NB4 (cell line): ENCODE measurements around the gene SPEG.
"Not testable (repeated sequence)": the region's sequence is repeated elsewhere in the genome, so short reads cannot be mapped to it uniquely, and the experiment has no call there.

Experiments
- DNase-seq: peaks from one replicate; pipeline ENCODE4 v3.0.0; 2010; ENCODE audit warnings: low read depth
- H3K4me3 ChIP-seq: one replicate; pipeline ENCODE4 v1.5.1; 2011; ENCODE audit warnings: mild to moderate bottlenecking, low read depth, low read length, moderate library complexity
- CTCF ChIP-seq: IDR thresholded peaks from one replicate; pipeline ENCODE4 v1.5.1; 2012; ENCODE audit warnings: low read depth, low read length
- MYC ChIP-seq: IDR thresholded peaks from 2 replicates; pipeline ENCODE4 v1.6.1; 2011; ENCODE audit warnings: low read depth, low read length
- POLR2A ChIP-seq: IDR thresholded peaks from 2 replicates; pipeline ENCODE4 v1.6.1; 2011; ENCODE audit warnings: mild to moderate bottlenecking; ENCODE audit not compliant: insufficient read length; ENCODE audit errors: extremely low read depth
- TF ChIP-seq, protein P1 (sequence below): IDR thresholded peaks from 2 replicates; pipeline ENCODE4 v1.6.1; 2011; ENCODE audit warnings: low read depth, low read length

Gene SPEG

DNA sequence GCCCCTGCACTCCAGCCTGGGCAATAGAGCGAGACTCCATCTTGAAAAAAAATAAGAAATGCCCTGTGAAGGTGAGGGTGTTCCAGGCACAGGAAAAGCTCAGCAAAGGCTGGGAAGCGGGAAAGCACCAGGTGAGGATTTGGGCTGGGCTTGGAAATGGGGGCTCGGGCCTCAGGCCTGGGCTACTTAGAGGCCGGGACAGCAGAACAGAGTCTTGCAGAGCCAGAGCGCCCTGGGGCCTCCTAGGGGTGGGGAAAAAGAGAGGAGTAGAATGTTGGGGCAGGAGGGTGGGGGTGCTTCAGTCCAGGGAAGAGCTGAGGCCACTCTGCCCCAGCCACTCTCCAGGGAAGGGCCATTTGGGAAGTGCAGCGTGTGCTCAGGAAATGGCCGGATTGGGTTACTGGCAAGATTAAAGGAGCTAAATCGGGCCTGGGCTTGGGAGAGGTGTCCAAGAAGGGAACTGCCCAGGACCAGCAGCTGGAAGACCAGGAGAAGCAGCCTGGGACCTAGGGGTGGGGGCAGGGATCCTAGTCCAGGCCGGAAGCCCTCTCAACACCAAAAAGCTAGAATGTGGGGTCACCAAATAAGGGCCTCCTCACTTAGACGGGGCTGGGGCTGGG is 30.2 kb upstream of the SPEG start:
- no peak for TF ChIP-seq POLR2A
- TF ChIP-seq CTCF = no peak
- TF ChIP-seq, protein P1, sequence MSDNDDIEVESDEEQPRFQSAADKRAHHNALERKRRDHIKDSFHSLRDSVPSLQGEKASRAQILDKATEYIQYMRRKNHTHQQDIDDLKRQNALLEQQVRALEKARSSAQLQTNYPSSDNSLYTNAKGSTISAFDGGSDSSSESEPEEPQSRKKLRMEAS = no peak
- no peak for TF ChIP-seq MYC
- no peak overlapping the region for H3K4me3 ChIP-seq
- DNase-seq = no peak

- TF ChIP-seq MYC (no peak), POLR2A (no peak), CTCF (no peak)
- TF ChIP-seq, protein P1 = no peak
- H3K4me3 ChIP-seq = no peak overlapping the region
- DNase-seq = no peak
Observed at GRCh38 chr2:219404954-219405353, 29.7 kb upstream of the SPEG start.

GRCh38 chr2:219405451-219405850 is 29.2 kb upstream of the SPEG start:
- DNase-seq = no peak
- TF ChIP-seq CTCF (no peak), MYC (no peak), POLR2A (no peak)
- TF ChIP-seq, protein P1 = no peak
- H3K4me3 ChIP-seq = no peak overlapping the region

DNA sequence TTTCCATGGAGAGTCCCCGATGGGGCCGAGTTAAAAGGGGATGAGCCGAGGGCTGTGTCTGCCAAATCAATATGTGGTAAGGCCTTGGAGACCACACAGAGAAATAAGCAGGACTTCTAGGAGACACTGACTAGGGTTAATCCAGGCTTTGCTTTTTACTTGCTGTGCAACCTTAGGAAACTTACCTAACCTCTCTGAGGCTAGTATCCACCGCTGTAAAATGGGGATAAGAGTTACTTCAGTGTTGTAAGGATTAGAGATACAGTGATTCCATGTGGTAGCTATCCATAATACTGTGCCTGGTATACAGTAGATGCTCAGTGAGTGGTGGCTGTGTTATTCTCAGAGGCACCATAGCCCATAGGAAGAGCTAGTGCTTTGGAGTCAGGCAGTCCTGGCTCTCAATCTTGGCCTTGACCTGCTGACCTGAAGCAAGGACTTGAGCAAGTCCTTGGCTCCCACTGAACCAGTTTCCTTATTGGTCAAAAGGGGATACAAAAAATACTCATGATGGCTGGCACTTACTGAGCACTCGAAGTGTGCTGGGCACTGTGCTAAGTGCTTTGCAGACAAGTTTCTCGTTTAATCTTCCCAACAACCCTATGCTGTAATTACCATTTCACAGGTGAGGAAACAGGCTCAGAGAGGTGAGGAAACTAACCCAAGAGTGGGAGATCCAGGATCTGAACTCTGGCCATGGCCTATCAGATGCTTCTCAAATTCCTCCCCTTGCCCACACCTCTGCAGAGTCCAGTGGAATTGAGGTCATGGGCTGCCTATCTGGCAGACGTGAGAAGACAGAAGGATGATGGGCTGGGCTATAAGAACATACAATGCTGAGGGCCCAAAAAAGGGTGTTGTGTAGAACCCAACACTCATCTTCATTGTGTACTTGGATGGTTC is 28.4 kb upstream of the SPEG start:
- H3K4me3 ChIP-seq = no peak overlapping the region
- DNase-seq = no peak
- TF ChIP-seq MYC = no peak
- TF ChIP-seq POLR2A = no peak
- TF ChIP-seq, protein P1 = no peak
- TF ChIP-seq CTCF = no peak

- no peak overlapping the region for H3K4me3 ChIP-seq
- TF ChIP-seq, protein P1 = no peak
- no peak for TF ChIP-seq POLR2A
- no peak for TF ChIP-seq MYC
- no peak for TF ChIP-seq CTCF
- DNase-seq = no peak
Observed at GRCh38 chr2:219406861-219407230, 27.8 kb upstream of the SPEG start.

DNA sequence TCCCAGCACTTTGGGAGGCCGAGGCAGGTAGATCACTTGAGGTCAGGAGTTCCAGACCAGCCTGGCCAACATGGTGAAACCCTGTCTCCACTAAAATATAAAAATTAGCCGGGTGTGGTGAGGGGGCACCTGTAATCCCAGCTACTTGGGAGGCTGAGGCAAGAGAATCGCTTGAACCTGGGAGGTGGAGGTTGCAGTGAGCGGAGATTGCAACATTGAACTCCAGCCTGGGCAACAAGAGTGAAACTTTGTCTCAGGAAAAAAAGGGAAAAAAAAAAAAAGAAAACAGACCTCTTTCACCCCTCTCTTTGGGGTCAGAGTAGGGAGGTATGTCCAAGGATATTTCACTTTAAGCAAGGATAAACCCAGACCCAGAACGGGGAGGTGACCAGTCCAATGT is 27.3 kb upstream of the SPEG start:
- H3K4me3 ChIP-seq, DNase-seq: not testable (repeated sequence)
